HEK293T (cell line): ENCODE measurements around the gene SSX2IP.

Experiments used
- CTCF ChIA-PET: fragments of 350-600 bp; formaldehyde crosslinking; extraction: SDS; loops from one replicate; lab custom pipeline; 2021; ENCODE audit warnings: antibody characterized with exemption, inconsistent platforms; lab: Yijun Ruan, JAX
- POLR2A ChIA-PET: fragments of 350-600 bp; formaldehyde crosslinking; extraction: SDS; loops from one replicate; lab custom pipeline; 2020; ENCODE audit warnings: antibody characterized with exemption, inconsistent platforms; lab: Yijun Ruan, JAX
- DNase-seq: peaks from one replicate; pipeline ENCODE4 v3.0.0; 2012; ENCODE audit warnings: mixed read lengths; ENCODE audit errors: extremely low spot score
- ARNT ChIP-seq: fragments of 450-650 bp; IDR thresholded peaks from 2 replicates; pipeline ENCODE4 v1.6.1; 2017; ENCODE audit warnings: mild to moderate bottlenecking
- BHLHE40 ChIP-seq: fragments of 450-650 bp; IDR thresholded peaks from 2 replicates; pipeline ENCODE4 v1.6.1; 2016; ENCODE audit warnings: mild to moderate bottlenecking, moderate library complexity, borderline replicate concordance
- CTBP1 ChIP-seq: fragments of 450-650 bp; IDR thresholded peaks from 2 replicates; pipeline ENCODE4 v1.6.1; 2016; ENCODE audit warnings: borderline replicate concordance
- ELF4 ChIP-seq: fragments of 450-650 bp; IDR thresholded peaks from 2 replicates; pipeline ENCODE4 v1.6.1; 2017; ENCODE audit warnings: antibody characterized with exemption
- FOXA1 ChIP-seq: fragments of 450-650 bp; IDR thresholded peaks from 2 replicates; pipeline ENCODE4 v1.6.1; 2016; ENCODE audit warnings: mild to moderate bottlenecking
- FOXK2 ChIP-seq: fragments of 450-650 bp; IDR thresholded peaks from 2 replicates; pipeline ENCODE4 v1.6.1; 2016; ENCODE audit warnings: mild to moderate bottlenecking
- FOXM1 ChIP-seq: fragments of 450-650 bp; IDR thresholded peaks from 2 replicates; pipeline ENCODE4 v1.6.1; 2017; ENCODE audit warnings: mild to moderate bottlenecking, borderline replicate concordance
- HDGF ChIP-seq: fragments of 450-650 bp; IDR thresholded peaks from 2 replicates; pipeline ENCODE4 v1.6.1; 2017; ENCODE audit warnings: antibody characterized with exemption, borderline replicate concordance
- L3MBTL2 ChIP-seq: fragments of 450-650 bp; conservative IDR thresholded peaks from 2 replicates; pipeline ENCODE4 v1.6.1; 2016; ENCODE audit warnings: mild to moderate bottlenecking
- LEF1 ChIP-seq: fragments of 450-650 bp; IDR thresholded peaks from 2 replicates; pipeline ENCODE4 v1.6.1; 2017; ENCODE audit warnings: mild to moderate bottlenecking, borderline replicate concordance
- NFRKB ChIP-seq: fragments of 450-650 bp; IDR thresholded peaks from 2 replicates; pipeline ENCODE4 v1.6.1; 2016; ENCODE audit warnings: mild to moderate bottlenecking, moderate library complexity
- PKNOX1 ChIP-seq: fragments of 450-650 bp; IDR thresholded peaks from 2 replicates; pipeline ENCODE4 v1.6.1; 2016
- SP1 ChIP-seq: fragments of 450-650 bp; IDR thresholded peaks from 2 replicates; pipeline ENCODE4 v1.6.1; 2017
- SUZ12 ChIP-seq: fragments of 450-650 bp; IDR thresholded peaks from 2 replicates; pipeline ENCODE4 v1.6.1; 2016; ENCODE audit warnings: mild to moderate bottlenecking
- TARDBP ChIP-seq: fragments of 450-650 bp; IDR thresholded peaks from 2 replicates; pipeline ENCODE4 v1.6.1; 2016
- ZNF384 ChIP-seq: fragments of 450-650 bp; IDR thresholded peaks from 2 replicates; pipeline ENCODE4 v1.6.1; 2016

Gene SSX2IP

DNA sequence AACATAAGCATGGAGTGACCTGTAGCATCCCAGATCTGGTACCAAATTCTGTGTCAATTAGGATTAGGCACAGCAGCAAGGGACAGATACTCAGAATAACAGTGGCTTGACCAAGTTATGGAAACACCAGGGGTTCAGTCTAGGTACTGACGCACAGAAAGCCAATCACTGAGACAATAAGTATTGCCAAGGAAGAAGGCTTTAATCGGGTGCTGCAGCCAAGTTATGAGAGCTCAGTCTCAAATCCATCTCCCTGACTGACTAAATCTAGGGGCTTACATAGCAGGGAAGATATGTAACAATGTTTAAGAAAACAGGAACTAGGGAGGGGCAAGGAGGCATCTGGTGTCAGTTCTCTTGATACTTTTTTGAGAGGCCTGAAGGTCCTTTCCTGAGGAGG lies 76.4 kb downstream of the SSX2IP start:
- TF ChIP-seq LEF1 (no peak), L3MBTL2 (no peak), FOXA1 (no peak), ZNF384 (no peak), ELF4 (no peak), SP1 (no peak), PKNOX1 (no peak)
- CTCF ChIA-PET = interaction anchor here (1.2 kb wide), 1 partner anchor 105 kb away, joined by 4 read pairs; no protein-coding TSS in a partner anchor
- no peak for DNase-seq
- POLR2A ChIA-PET = no interaction called here

- ChIA-PET CTCF (interaction anchor here (1.2 kb wide), 1 partner anchor 105 kb away, joined by 4 read pairs; no protein-coding TSS in a partner anchor), POLR2A (no interaction called here)
- no peak for DNase-seq
- TF ChIP-seq LEF1 (no peak), FOXK2 (no peak), ELF4 (no peak), FOXM1 (no peak), NFRKB (no peak), ZNF384 (no peak), CTBP1 (no peak), PKNOX1 (no peak), BHLHE40 (no peak), L3MBTL2 (no peak), HDGF (no peak), FOXA1 (no peak), ARNT (no peak), SP1 (no peak), TARDBP (no peak), SUZ12 (no peak)
Observed at GRCh38 chr1:84613026-84613425, 77.2 kb downstream of the SSX2IP start.

DNA sequence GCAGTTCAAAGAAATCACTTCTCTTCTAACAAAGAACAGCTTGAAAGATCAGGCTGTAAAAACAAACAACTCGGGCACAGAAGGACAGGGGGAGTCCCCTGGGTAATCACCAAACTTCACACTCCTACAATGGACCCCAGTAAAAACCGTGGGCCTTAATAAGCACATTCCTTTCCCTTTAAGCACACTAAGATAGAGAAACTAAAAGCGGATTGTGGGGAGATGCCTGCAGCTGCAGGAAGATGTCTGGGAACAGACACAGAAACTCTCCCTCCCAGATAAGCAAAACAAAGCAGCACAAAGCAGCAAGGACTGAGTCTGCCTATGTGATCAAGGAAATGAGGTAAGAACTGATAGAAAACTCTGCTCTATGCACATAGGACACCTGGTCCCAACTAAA lies 78.5 kb downstream of the SSX2IP start:
- DNase-seq = no peak
- ChIA-PET POLR2A (no interaction called here), CTCF (interaction anchor here (0.6 kb wide), 1 partner anchor 283 kb away, joined by 3 read pairs; no protein-coding TSS in a partner anchor)
- no peak for TF ChIP-seq PKNOX1
- no peak for TF ChIP-seq SUZ12
- TF ChIP-seq ZNF384 = no peak
- no peak for TF ChIP-seq ELF4
- TF ChIP-seq FOXA1 = no peak
- TF ChIP-seq FOXM1 = no peak
- TF ChIP-seq L3MBTL2 = no peak
- no peak for TF ChIP-seq TARDBP

DNA sequence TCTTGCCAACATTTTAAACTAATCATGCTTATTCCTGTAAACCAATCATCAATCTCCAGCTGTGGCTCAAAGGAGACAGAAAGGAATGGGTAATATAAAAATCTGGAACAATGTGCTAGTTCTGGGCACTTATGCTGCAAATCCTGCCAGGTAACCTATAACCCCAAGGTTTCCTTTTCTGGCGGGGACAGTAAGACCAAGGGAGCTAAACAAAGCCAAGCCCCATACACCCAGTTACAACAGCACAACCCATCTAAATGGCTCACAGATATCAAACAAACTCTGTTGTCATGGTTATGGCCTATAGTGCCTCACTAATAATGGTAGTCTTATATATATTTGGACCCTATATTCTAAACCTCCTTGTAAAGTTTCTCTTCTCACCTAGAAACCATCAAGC lies 79.2 kb downstream of the SSX2IP start:
- TF ChIP-seq LEF1 = no peak
- TF ChIP-seq ZNF384 = no peak
- TF ChIP-seq L3MBTL2 = no peak
- no peak for TF ChIP-seq NFRKB
- TF ChIP-seq FOXA1 = no peak
- TF ChIP-seq HDGF = no peak
- no peak for TF ChIP-seq FOXM1
- no peak for TF ChIP-seq ELF4
- TF ChIP-seq ARNT = no peak
- TF ChIP-seq FOXK2 = no peak
- TF ChIP-seq SUZ12 = no peak
- ChIA-PET POLR2A (no interaction called here), CTCF (interaction anchor here (0.6 kb wide), 1 partner anchor 282 kb away, joined by 3 read pairs; no protein-coding TSS in a partner anchor)
- no peak for DNase-seq

DNA sequence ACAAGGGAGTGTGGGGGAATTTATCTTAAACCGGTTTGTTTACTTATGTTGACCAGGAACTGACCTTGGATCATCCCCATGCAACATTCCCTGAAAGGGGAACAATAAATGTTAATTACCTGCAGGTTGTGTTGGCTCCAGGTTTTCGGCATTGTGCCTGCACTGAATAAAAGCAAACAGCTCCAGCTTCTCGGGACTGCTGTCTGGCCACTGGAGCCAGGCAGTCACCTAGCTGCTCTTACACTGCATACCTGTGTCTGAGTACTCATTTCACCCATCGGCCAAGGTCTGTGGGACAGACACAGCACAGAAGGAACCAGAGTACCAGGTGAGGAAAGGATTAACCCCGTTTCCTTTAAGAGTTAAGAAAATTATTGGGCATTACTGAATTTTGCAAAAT lies 83.3 kb downstream of the SSX2IP start:
- no peak for DNase-seq
- TF ChIP-seq ELF4 (no peak), TARDBP (no peak), PKNOX1 (no peak), FOXM1 (no peak), NFRKB (no peak), FOXA1 (no peak), CTBP1 (no peak), FOXK2 (no peak), LEF1 (no peak), HDGF (no peak), BHLHE40 (no peak), ZNF384 (no peak), ARNT (no peak), SP1 (no peak), L3MBTL2 (no peak), SUZ12 (no peak)
- CTCF ChIA-PET = interaction anchor here (0.6 to 1.6 kb wide), 5 partner anchors 13 to 338 kb away, joined by 3 to 5 read pairs (median 3); no protein-coding TSS in a partner anchor
- POLR2A ChIA-PET = no interaction called here

DNA sequence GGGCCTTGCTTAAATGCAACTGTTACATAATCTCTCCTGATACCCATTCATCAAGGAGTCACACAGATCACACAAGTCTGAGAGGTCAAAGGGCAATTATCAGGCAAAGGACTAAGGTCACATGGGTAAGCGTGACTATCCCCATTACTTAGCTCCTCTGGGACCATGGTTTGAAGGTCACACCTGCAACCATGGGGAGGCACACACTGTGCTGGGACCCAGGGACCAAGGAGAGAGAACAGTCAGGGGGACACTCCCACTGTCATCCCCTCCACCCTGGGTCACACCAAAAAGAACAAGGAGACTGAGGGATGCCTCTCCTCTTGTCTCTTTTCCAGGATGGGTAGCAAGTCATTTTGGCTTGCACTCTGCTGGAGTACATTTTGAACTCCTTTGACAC lies 85.1 kb downstream of the SSX2IP start:
- DNase-seq = no peak

More for the DNA sequence above, 85.1 kb downstream of the SSX2IP start:
- TF ChIP-seq PKNOX1 (no peak), FOXM1 (no peak)
- ChIA-PET CTCF (interaction anchor here (0.6 to 1.3 kb wide), 16 partner anchors 15 to 696 kb away, joined by 3 to 7 read pairs (median 3); no protein-coding TSS in a partner anchor), POLR2A (interaction anchor here (2.8 kb wide), 1 partner anchor 32 kb away, joined by 9 read pairs; the partner anchor contains the start of gene CTBS)
